Astrocyte (in vitro differentiated cells and primary cell): ENCODE measurements around the gene KRTAP4-1. TPM values are rescaled to one million over a fixed set of nuclear protein-coding genes. Genes with fewer than 3 reads are reported as not detected.
A peak's percentile ranks its signal among the peaks of the same experiment; 100 is the strongest.
"Not testable (repeated sequence)": the region's sequence is repeated elsewhere in the genome, so short reads cannot be mapped to it uniquely, and the experiment has no call there.

Source experiments
- DNase-seq: peaks from one replicate; pipeline ENCODE4 v3.0.0-alpha.2; 2010; ENCODE audit warnings: low read depth
- FAIRE-seq: peaks from 2 replicates; lab custom pipeline; 2011; peaks lifted over from hg19 to GRCh38; lab: Jason Lieb, UNC
- H2AFZ ChIP-seq: 2 replicates; pipeline ENCODE4 v1.6.0; 2012; ENCODE audit warnings: low read depth, low read length, inconsistent platforms
- H3K27ac ChIP-seq: 2 replicates; pipeline ENCODE4 v1.5.1; 2011; ENCODE audit warnings: low read depth, low read length, inconsistent platforms
- H3K27me3 ChIP-seq: 2 replicates; pipeline ENCODE4 v1.6.0; 2011; ENCODE audit warnings: low read length, inconsistent platforms; ENCODE audit not compliant: insufficient read depth
- H3K36me3 ChIP-seq: 2 replicates; pipeline ENCODE4 v1.5.1; 2011; ENCODE audit warnings: low read length, inconsistent platforms; ENCODE audit not compliant: insufficient read depth
- H3K4me1 ChIP-seq: 2 replicates; pipeline ENCODE4 v1.5.1; 2011; ENCODE audit warnings: low read length, inconsistent platforms; ENCODE audit not compliant: insufficient read depth
- H3K4me2 ChIP-seq: 2 replicates; pipeline ENCODE4 v1.6.0; 2012; ENCODE audit warnings: low read length, inconsistent platforms
- H3K4me3 ChIP-seq: 2 replicates; pipeline ENCODE4 v1.5.1; 2011; ENCODE audit warnings: low read depth, mild to moderate bottlenecking, low read length, inconsistent platforms; ENCODE audit not compliant: insufficient read depth
- H3K79me2 ChIP-seq: 2 replicates; pipeline ENCODE4 v1.6.0; 2012; ENCODE audit warnings: mild to moderate bottlenecking, low read length, inconsistent platforms; ENCODE audit not compliant: insufficient read depth
- H3K9ac ChIP-seq: 2 replicates; pipeline ENCODE4 v1.6.0; 2012; ENCODE audit warnings: mild to moderate bottlenecking, low read length, inconsistent platforms
- H3K9me3 ChIP-seq: 2 replicates; pipeline ENCODE4 v1.5.1; 2012; ENCODE audit warnings: low read depth, mild to moderate bottlenecking, low read length, inconsistent platforms; ENCODE audit not compliant: insufficient read depth
- H4K20me1 ChIP-seq: 2 replicates; pipeline ENCODE4 v1.6.0; 2012; ENCODE audit warnings: low read length, inconsistent platforms; ENCODE audit not compliant: insufficient read depth
- H3K27ac Mint-ChIP-seq: one replicate; pipeline ENCODE4 v1.8.0; 2021; ENCODE audit warnings: mild to moderate bottlenecking, mixed read lengths; ENCODE audit not compliant: unreplicated experiment
- H3K27me3 Mint-ChIP-seq: one replicate; pipeline ENCODE4 v1.8.0; 2021; ENCODE audit warnings: low read depth, mixed read lengths; ENCODE audit not compliant: unreplicated experiment
- H3K36me3 Mint-ChIP-seq: one replicate; pipeline ENCODE4 v1.8.0; 2021; ENCODE audit warnings: low read depth, mixed read lengths; ENCODE audit not compliant: unreplicated experiment
- H3K4me1 Mint-ChIP-seq: one replicate; pipeline ENCODE4 v1.8.0; 2021; ENCODE audit warnings: low read depth, mixed read lengths; ENCODE audit not compliant: unreplicated experiment
- H3K4me3 Mint-ChIP-seq: one replicate; pipeline ENCODE4 v1.8.0; 2021; ENCODE audit warnings: mild to moderate bottlenecking, moderate library complexity, mixed read lengths; ENCODE audit not compliant: unreplicated experiment
- H3K9me3 Mint-ChIP-seq: one replicate; pipeline ENCODE4 v1.8.0; 2021; ENCODE audit warnings: mild to moderate bottlenecking, mixed read lengths; ENCODE audit not compliant: unreplicated experiment
- CTCF ChIP-seq: IDR thresholded peaks from 2 replicates; pipeline ENCODE4 v1.5.1; 2011; ENCODE audit warnings: low read depth, mild to moderate bottlenecking, inconsistent platforms, low read length, moderate library complexity; ENCODE audit not compliant: insufficient read depth
- EZH2 ChIP-seq: IDR thresholded peaks from 2 replicates; pipeline ENCODE4 v1.6.1; 2012; ENCODE audit warnings: mild to moderate bottlenecking, low read length, inconsistent platforms; ENCODE audit not compliant: insufficient read depth
- total RNA-seq: library from RNA; stranded (reverse); gene quantifications from 2 replicates; pipeline ENCODE4 v1.2.1, GENCODE V29; 2021

KRTAP4-1 gene
- total RNA-seq, 1 donor from 2014 or later = not detected

- peaks cover 24% of the 10 kb centered on the region for H3K27me3 Mint-ChIP-seq
Observed at GRCh38 chr17:41230094-41230493, 45.4 kb upstream of the KRTAP4-1 start.

DNA sequence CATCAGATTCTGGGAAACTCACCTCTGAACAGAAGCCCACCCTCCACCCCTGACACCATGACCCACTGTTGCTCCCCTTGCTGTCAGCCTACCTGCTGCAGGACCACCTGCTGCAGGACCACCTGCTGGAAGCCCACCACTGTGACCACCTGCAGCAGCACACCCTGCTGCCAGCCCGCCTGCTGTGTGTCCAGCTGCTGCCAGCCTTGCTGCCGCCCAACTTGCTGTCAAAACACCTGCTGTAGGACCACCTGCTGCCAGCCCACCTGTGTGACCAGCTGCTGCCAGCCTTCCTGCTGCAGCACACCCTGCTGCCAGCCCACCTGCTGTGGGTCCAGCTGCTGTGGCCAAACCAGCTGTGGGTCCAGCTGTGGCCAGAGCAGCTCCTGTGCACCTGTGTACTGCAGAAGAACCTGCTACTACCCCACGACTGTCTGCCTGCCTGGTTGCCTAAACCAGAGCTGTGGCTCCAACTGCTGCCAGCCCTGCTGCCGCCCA is 41.9 kb upstream of the KRTAP4-1 start, which contains the start of gene KRTAP9-2:
Gene KRTAP9-2, plus strand, starts transcription at position 51 of the 498 bp plus-strand sequence. Its CDS starts 7 bp downstream, at position 58.
- H3K36me3 ChIP-seq, H3K27ac Mint-ChIP-seq, DNase-seq, H3K79me2 ChIP-seq, H3K27me3 ChIP-seq, H3K9ac ChIP-seq, H4K20me1 ChIP-seq, H3K4me2 ChIP-seq, H3K27ac ChIP-seq, H3K4me1 Mint-ChIP-seq, H2AFZ ChIP-seq, H3K9me3 Mint-ChIP-seq, H3K36me3 Mint-ChIP-seq, H3K4me3 ChIP-seq, H3K4me1 ChIP-seq, H3K9me3 ChIP-seq, H3K4me3 Mint-ChIP-seq, FAIRE-seq: not testable (repeated sequence)
- peaks cover 10% of the 10 kb centered on the region for H3K27me3 Mint-ChIP-seq

More at GRCh38 chr17:41230094-41230493, 45.4 kb upstream of the KRTAP4-1 start:
- Histone ChIP-seq H3K79me2 (no peaks in the 10 kb centered on the region), H3K4me2 (no peak overlapping the region), H3K27ac (no peak overlapping the region), H3K4me1 (no peaks in the 10 kb centered on the region), H3K36me3 (no peaks in the 10 kb centered on the region), H3K27me3 (peaks cover 4% of the 10 kb centered on the region), H3K4me3 (no peak overlapping the region), H4K20me1 (no peaks in the 10 kb centered on the region), H2AFZ (no peak overlapping the region), H3K9me3 (no peaks in the 10 kb centered on the region), H3K9ac (no peak overlapping the region)
- no peak for TF ChIP-seq CTCF
- TF ChIP-seq EZH2 = no peak
- no peaks in the 10 kb centered on the region for H3K36me3 Mint-ChIP-seq
- H3K27ac Mint-ChIP-seq = no peak overlapping the region
- peaks cover 2% of the 10 kb centered on the region for H3K9me3 Mint-ChIP-seq
- no peaks in the 10 kb centered on the region for H3K4me1 Mint-ChIP-seq
- no peak for DNase-seq
- no peak for FAIRE-seq
- no peak overlapping the region for H3K4me3 Mint-ChIP-seq

DNA sequence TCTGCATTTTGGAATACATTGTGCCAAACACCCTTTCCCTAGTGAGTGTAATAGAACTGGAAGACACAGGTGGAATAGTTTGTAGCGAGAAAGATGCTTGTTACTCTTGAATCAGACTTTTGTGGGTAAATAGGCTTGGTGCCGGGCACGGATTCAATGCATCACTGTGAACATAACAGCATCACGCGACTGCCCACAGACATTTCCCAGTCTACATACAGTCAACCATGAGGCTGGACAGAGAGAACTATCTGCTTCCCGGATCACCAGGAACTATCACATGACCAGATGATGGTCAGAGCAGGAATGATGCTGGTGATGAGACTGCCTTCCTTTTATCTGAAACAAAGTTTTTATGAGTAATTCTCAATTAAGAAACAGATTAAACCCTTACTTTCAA is 41.3 kb upstream of the KRTAP4-1 start:
- Histone ChIP-seq H4K20me1 (no peaks in the 10 kb centered on the region), H3K4me1 (no peaks in the 10 kb centered on the region), H2AFZ (no peak overlapping the region), H3K27me3 (no peaks in the 10 kb centered on the region), H3K4me3 (no peak overlapping the region), H3K79me2 (no peaks in the 10 kb centered on the region), H3K27ac (no peak overlapping the region), H3K9me3 (no peaks in the 10 kb centered on the region), H3K9ac (no peak overlapping the region), H3K4me2 (no peak overlapping the region), H3K36me3 (no peaks in the 10 kb centered on the region)
- Mint-ChIP-seq H3K27me3 (peaks cover 10% of the 10 kb centered on the region), H3K36me3 (no peaks in the 10 kb centered on the region), H3K4me3 (no peak overlapping the region), H3K9me3 (no peaks in the 10 kb centered on the region), H3K4me1 (no peaks in the 10 kb centered on the region), H3K27ac (no peak overlapping the region)
- DNase-seq (no peak), FAIRE-seq (peak; percentile 54)
- TF ChIP-seq CTCF = no peak
- TF ChIP-seq EZH2 = no peak
